SU-DHL-6 (cell line): ENCODE results near the gene GAREM1.

ENCODE experiments used
- H2AFZ ChIP-seq: fragments of 200-600 bp; sonication (generic); 2 replicates; pipeline ENCODE4 v1.6.1; 2014; ENCODE audit warnings: low read depth, mild to moderate bottlenecking, moderate library complexity, mixed read lengths, antibody characterized with exemption, low read length; ENCODE audit not compliant: severe bottlenecking
- H3F3A ChIP-seq: fragments of 200-600 bp; shearing (Covaris generic); 2 replicates; pipeline ENCODE4 v1.6.0; 2016; ENCODE audit warnings: antibody characterized with exemption, mild to moderate bottlenecking; ENCODE audit not compliant: insufficient read depth
- H3K27ac ChIP-seq: fragments of 200-600 bp; sonication (generic); 2 replicates; pipeline ENCODE4 v1.5.1; 2016; ENCODE audit warnings: low read depth, mild to moderate bottlenecking, low read length, moderate library complexity, mixed read lengths
- H3K27me3 ChIP-seq: fragments of 200-600 bp; sonication (generic), shearing (Covaris generic); 2 replicates; pipeline ENCODE4 v1.6.0; 2014; ENCODE audit warnings: mild to moderate bottlenecking, low read length
- H3K36me3 ChIP-seq: fragments of 200-600 bp; sonication (generic); 2 replicates; pipeline ENCODE4 v1.6.1; 2014; ENCODE audit warnings: mild to moderate bottlenecking, low read length, mixed read lengths
- H3K4me2 ChIP-seq: fragments of 300-600, 200-600 bp; shearing (Covaris generic), sonication (generic); 2 replicates; pipeline ENCODE4 v1.6.0; 2014; ENCODE audit warnings: low read length, low read depth, mild to moderate bottlenecking; ENCODE audit not compliant: poor library complexity, severe bottlenecking
- H3K4me3 ChIP-seq: fragments of 200-600 bp; sonication (generic); 2 replicates; pipeline ENCODE4 v1.5.1; 2014; ENCODE audit warnings: antibody characterized with exemption, low read length, mild to moderate bottlenecking, mixed read lengths; ENCODE audit not compliant: insufficient read depth, poor library complexity, severe bottlenecking
- H3K79me2 ChIP-seq: fragments of 200-600 bp; sonication (generic); 2 replicates; pipeline ENCODE4 v1.6.1; 2014; ENCODE audit warnings: mild to moderate bottlenecking, low read length, moderate library complexity; ENCODE audit not compliant: insufficient read depth
- H3K9ac ChIP-seq: fragments of 200-600 bp; sonication (generic); 2 replicates; pipeline ENCODE4 v1.7.0; 2014; ENCODE audit warnings: mild to moderate bottlenecking, low read length
- H3K9me2 ChIP-seq: fragments of 200-600 bp; sonication (generic); replicated peaks from 2 replicates; pipeline ENCODE4 v1.6.1; 2014; ENCODE audit warnings: low read length; ENCODE audit not compliant: insufficient read depth
- H3K9me3 ChIP-seq: fragments of 200-600 bp; sonication (generic); 2 replicates; pipeline ENCODE4 v1.6.1; 2014; ENCODE audit warnings: low read length, mixed read lengths; ENCODE audit not compliant: insufficient read depth
- H4K20me1 ChIP-seq: fragments of 200-600 bp; sonication (generic); 2 replicates; pipeline ENCODE4 v1.6.1; 2014; ENCODE audit warnings: low read depth, mild to moderate bottlenecking, antibody characterized with exemption, low read length, moderate library complexity, mixed read lengths
- CTCF ChIP-seq: fragments of 200-600 bp; sonication (generic); IDR thresholded peaks from one replicate; pipeline ENCODE4 v1.5.1; 2017; ENCODE audit warnings: antibody characterized with exemption, mild to moderate bottlenecking, low read length, moderate library complexity; ENCODE audit not compliant: insufficient read depth, poor library complexity, severe bottlenecking
- EZH2phosphoT487 ChIP-seq: fragments of 200-600 bp; sonication (generic), shearing (Covaris generic); conservative IDR thresholded peaks from 2 replicates; pipeline ENCODE4 v1.6.1; 2018; ENCODE audit warnings: mild to moderate bottlenecking, antibody characterized with exemption, low read length, moderate library complexity, mixed read lengths

GAREM1 gene

GRCh38 chr18:32310774-32311173, 159.9 kb downstream of the GAREM1 start:
- no peak overlapping the region for H3K9ac ChIP-seq
- H3K27me3 ChIP-seq, result no peaks in the 10 kb centered on the region
- H3K9me3 ChIP-seq, result no peaks in the 10 kb centered on the region
- H4K20me1 ChIP-seq, result no peaks in the 10 kb centered on the region
- no peak overlapping the region for H3K4me2 ChIP-seq
- TF ChIP-seq CTCF (no peak), EZH2phosphoT487 (no peak)
- H3K79me2 ChIP-seq, result no peaks in the 10 kb centered on the region
- no peaks in the 10 kb centered on the region for H3K36me3 ChIP-seq
- H2AFZ ChIP-seq, result no peak overlapping the region
- no peaks in the 10 kb centered on the region for H3K9me2 ChIP-seq
- no peak overlapping the region for H3K27ac ChIP-seq
- H3F3A ChIP-seq, result no peaks in the 10 kb centered on the region
- H3K4me3 ChIP-seq, result no peak overlapping the region

GRCh38 chr18:32310101-32310500, 160.6 kb downstream of the GAREM1 start:
- Histone ChIP-seq H3K9me2 (no peaks in the 10 kb centered on the region), H3F3A (no peaks in the 10 kb centered on the region), H3K4me3 (no peak overlapping the region), H3K9me3 (no peaks in the 10 kb centered on the region), H3K79me2 (no peaks in the 10 kb centered on the region), H3K36me3 (no peaks in the 10 kb centered on the region), H4K20me1 (no peaks in the 10 kb centered on the region), H2AFZ (no peak overlapping the region), H3K4me2 (no peak overlapping the region), H3K27ac (no peak overlapping the region), H3K27me3 (no peaks in the 10 kb centered on the region), H3K9ac (no peak overlapping the region)
- no peak for TF ChIP-seq CTCF
- no peak for TF ChIP-seq EZH2phosphoT487

- Histone ChIP-seq H4K20me1 (no peaks in the 10 kb centered on the region), H3K27ac (no peak overlapping the region), H2AFZ (no peak overlapping the region), H3K4me3 (no peak overlapping the region), H3K27me3 (no peaks in the 10 kb centered on the region), H3K9me3 (no peaks in the 10 kb centered on the region), H3K4me2 (no peak overlapping the region), H3K36me3 (no peaks in the 10 kb centered on the region), H3K79me2 (no peaks in the 10 kb centered on the region), H3K9me2 (no peaks in the 10 kb centered on the region), H3F3A (no peaks in the 10 kb centered on the region), H3K9ac (no peak overlapping the region)
- TF ChIP-seq CTCF, result no peak
Measured at GRCh38 chr18:32308493-32309120, 162.1 kb downstream of the GAREM1 start.
